ENCODE data around the gene OXA1L. TPM values are rescaled to one million over a fixed set of nuclear protein-coding genes. Genes with fewer than 3 reads are reported as not detected.

OXA1L gene
- total RNA-seq (2022) (110 and 116 TPM in 2 replicates), Bru-seq, nascent RNA (percentile 92 among the genes with signal in this experiment), BruChase-seq, experiment 1, labeled RNA remaining after a 2-hour chase (percentile 93 among the genes with signal in this experiment), BruChase-seq, experiment 2, labeled RNA remaining after a 6-hour chase (percentile 96 among the genes with signal in this experiment)
- long read RNA-seq, transcript OXA1L-201 (10 exons, 1,719 nt): major isoform, 144 of 170 reads
- long read RNA-seq, partial matches to known transcripts: 7 of 170 reads
- long read RNA-seq, other reads (novel, unspliced or antisense): 19 of 170 reads

GRCh38 chr14:22766457-22767322 is at the start of gene OXA1L:
Gene OXA1L (plus strand): TSS chr14:22766688. CDS start chr14:22766702, 14 bp downstream.
- intact Hi-C loops (cut with micrococcal nuclease; ENCODE audit: unreplicated experiment): loop anchor here (2.0 kb wide), 1 partner anchor 196 kb away; no protein-coding TSS in a partner anchor
- Histone ChIP-seq H3K36me3 (ENCODE audit: control insufficient read depth, insufficient read depth, low read length) (peaks cover 5% of the 10 kb centered on the region), H3K4me1 (no peaks in the 10 kb centered on the region), H3K4me3 (ENCODE audit: low read depth, low read length) (peak within 1 kb of the TSS; percentile 77), H3K9me3 (peaks cover 2% of the 10 kb centered on the region; the same call in 1 of the 2 replicates), H3K27me3 (replicated peaks; ENCODE audit: control insufficient read depth, insufficient read depth, low read length) (no peaks in the 10 kb centered on the region)
- H3K9me3 Mint-ChIP-seq (ENCODE audit: unreplicated experiment): no peaks in the 10 kb centered on the region
- H3K4me1 Mint-ChIP-seq (ENCODE audit: low read depth, unreplicated experiment): peaks cover 29% of the 10 kb centered on the region
- H3K27me3 Mint-ChIP-seq (ENCODE audit: insufficient read depth, unreplicated experiment): no peaks in the 10 kb centered on the region
- peak within 1 kb of the TSS; percentile 98 for H3K27ac Mint-ChIP-seq (ENCODE audit: unreplicated experiment)
- TF ChIP-seq CTCF (IDR thresholded peaks at IDR 0.05; ENCODE audit: insufficient read depth in 1 of 2, low read depth in 1 of 2, low read length in 1 of 2, severe bottlenecking in 1 of 2, unreplicated experiment in 1 of 2): no peak
- H3K4me3 Mint-ChIP-seq (ENCODE audit: unreplicated experiment): peak within 1 kb of the TSS; percentile 93
- CTCF ChIA-PET: interaction anchor here (0.5 to 2.0 kb wide), 14 partner anchors 16 to 219 kb away, joined by 3 to 17 read pairs (median 5); no protein-coding TSS in a partner anchor
- peaks cover 61% of the 10 kb centered on the region for H3K36me3 Mint-ChIP-seq (ENCODE audit: insufficient read depth, unreplicated experiment)
- peak; percentile 94 to 97 for DNase-seq
- POLR2A ChIA-PET: interaction anchor here (0.6 to 2.0 kb wide), 15 partner anchors 15 to 206 kb away, joined by 3 to 11 read pairs (median 4); partner anchors contain the start of genes DAD1 and SLC7A7
- no TSS peak for BruUV-seq (replicated peaks)

- Mint-ChIP-seq H3K27ac (ENCODE audit: unreplicated experiment) (no peak overlapping the region), H3K4me1 (ENCODE audit: low read depth, unreplicated experiment) (no peaks in the 10 kb centered on the region), H3K27me3 (ENCODE audit: insufficient read depth, unreplicated experiment) (no peaks in the 10 kb centered on the region), H3K9me3 (ENCODE audit: unreplicated experiment) (no peaks in the 10 kb centered on the region), H3K36me3 (ENCODE audit: insufficient read depth, unreplicated experiment) (no peaks in the 10 kb centered on the region), H3K4me3 (ENCODE audit: unreplicated experiment) (no peak overlapping the region)
- H3K27me3 ChIP-seq (replicated peaks; ENCODE audit: control insufficient read depth, insufficient read depth, low read length): no peaks in the 10 kb centered on the region
- no TSS peak for BruUV-seq (replicated peaks)
- ChIA-PET POLR2A (no interaction called here), CTCF (no interaction called here)
- DNase-seq: no peak
- H3K4me1 ChIP-seq: no peaks in the 10 kb centered on the region; the same call in 1 of the 2 replicates
- no peaks in the 10 kb centered on the region for H3K9me3 ChIP-seq
- no peak overlapping the region for H3K4me3 ChIP-seq (ENCODE audit: low read depth, low read length)
- intact Hi-C loops (cut with micrococcal nuclease; ENCODE audit: unreplicated experiment): no loop called here
- TF ChIP-seq CTCF (IDR thresholded peaks at IDR 0.05; ENCODE audit: insufficient read depth in 1 of 2, low read depth in 1 of 2, low read length in 1 of 2, severe bottlenecking in 1 of 2, unreplicated experiment in 1 of 2): no peak
- H3K36me3 ChIP-seq (ENCODE audit: control insufficient read depth, insufficient read depth, low read length): no peaks in the 10 kb centered on the region
These were observed 48.4 kb upstream of the OXA1L start for GRCh38 chr14:22718091-22718490.

GRCh38 chr14:22721213-22721612 is 45.3 kb upstream of the OXA1L start:
- H3K4me3 ChIP-seq (ENCODE audit: low read depth, low read length): no peak overlapping the region
- Mint-ChIP-seq H3K27me3 (ENCODE audit: insufficient read depth, unreplicated experiment) (no peaks in the 10 kb centered on the region), H3K4me1 (ENCODE audit: low read depth, unreplicated experiment) (no peaks in the 10 kb centered on the region), H3K4me3 (ENCODE audit: unreplicated experiment) (no peak overlapping the region), H3K27ac (ENCODE audit: unreplicated experiment) (no peak overlapping the region), H3K9me3 (ENCODE audit: unreplicated experiment) (no peaks in the 10 kb centered on the region), H3K36me3 (ENCODE audit: insufficient read depth, unreplicated experiment) (no peaks in the 10 kb centered on the region)
- no peaks in the 10 kb centered on the region for H3K27me3 ChIP-seq (replicated peaks; ENCODE audit: control insufficient read depth, insufficient read depth, low read length)
- ChIA-PET POLR2A (no interaction called here), CTCF (no interaction called here)
- no peaks in the 10 kb centered on the region for H3K4me1 ChIP-seq
- intact Hi-C loops (cut with micrococcal nuclease; ENCODE audit: unreplicated experiment): no loop called here
- BruUV-seq (replicated peaks): no TSS peak
- H3K9me3 ChIP-seq: no peaks in the 10 kb centered on the region
- no peak for TF ChIP-seq CTCF (IDR thresholded peaks at IDR 0.05; ENCODE audit: insufficient read depth in 1 of 2, low read depth in 1 of 2, low read length in 1 of 2, severe bottlenecking in 1 of 2, unreplicated experiment in 1 of 2)
- DNase-seq: no peak
- H3K36me3 ChIP-seq (ENCODE audit: control insufficient read depth, insufficient read depth, low read length): no peaks in the 10 kb centered on the region
